ENCODE measurements around the gene UBE2F.

DNA sequence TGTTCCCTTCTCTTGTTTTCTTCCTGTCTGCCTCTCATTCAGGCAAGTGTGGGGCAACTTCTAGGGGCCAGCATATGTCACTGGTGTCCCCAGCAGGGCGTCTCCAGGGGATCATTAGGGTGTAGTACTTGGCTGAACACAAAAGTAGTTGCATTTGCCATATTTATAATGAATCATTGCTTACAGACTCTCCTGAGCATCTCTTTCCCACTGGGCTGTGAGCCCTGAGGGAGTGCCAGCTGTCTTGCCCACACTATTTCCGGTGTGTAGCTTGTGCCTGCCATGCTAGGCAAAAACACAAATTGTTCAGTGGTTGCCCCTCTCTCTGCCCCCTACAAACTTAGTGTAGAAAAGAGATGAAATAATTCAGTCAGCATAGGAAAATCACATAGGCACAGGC is 53.1 kb downstream of the UBE2F start:
- TF ChIP-seq, protein P1, sequence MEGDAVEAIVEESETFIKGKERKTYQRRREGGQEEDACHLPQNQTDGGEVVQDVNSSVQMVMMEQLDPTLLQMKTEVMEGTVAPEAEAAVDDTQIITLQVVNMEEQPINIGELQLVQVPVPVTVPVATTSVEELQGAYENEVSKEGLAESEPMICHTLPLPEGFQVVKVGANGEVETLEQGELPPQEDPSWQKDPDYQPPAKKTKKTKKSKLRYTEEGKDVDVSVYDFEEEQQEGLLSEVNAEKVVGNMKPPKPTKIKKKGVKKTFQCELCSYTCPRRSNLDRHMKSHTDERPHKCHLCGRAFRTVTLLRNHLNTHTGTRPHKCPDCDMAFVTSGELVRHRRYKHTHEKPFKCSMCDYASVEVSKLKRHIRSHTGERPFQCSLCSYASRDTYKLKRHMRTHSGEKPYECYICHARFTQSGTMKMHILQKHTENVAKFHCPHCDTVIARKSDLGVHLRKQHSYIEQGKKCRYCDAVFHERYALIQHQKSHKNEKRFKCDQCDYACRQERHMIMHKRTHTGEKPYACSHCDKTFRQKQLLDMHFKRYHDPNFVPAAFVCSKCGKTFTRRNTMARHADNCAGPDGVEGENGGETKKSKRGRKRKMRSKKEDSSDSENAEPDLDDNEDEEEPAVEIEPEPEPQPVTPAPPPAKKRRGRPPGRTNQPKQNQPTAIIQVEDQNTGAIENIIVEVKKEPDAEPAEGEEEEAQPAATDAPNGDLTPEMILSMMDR (IDR thresholded peaks at IDR 0.05) = no peak
- no peak for TF ChIP-seq POLR2A (IDR thresholded peaks at IDR 0.05)

Data from uterus (tissue), 2 donors.